ENCODE data around the gene ANO4.

Gene ANO4

GRCh38 chr12:101077791-101078528 is 283.4 kb downstream of the ANO4 start:
- ATAC-seq = peak; percentile 33; the same call in 1 of the 3 replicates
- TF ChIP-seq CSRNP3 (CRISPR knock-in tag; IDR thresholded peaks at IDR 0.05) = no peak
- TF ChIP-seq PATZ1 (CRISPR knock-in tag; IDR thresholded peaks at IDR 0.05; ENCODE audit: borderline replicate concordance) = no peak
- TF ChIP-seq ZNF8 (CRISPR knock-in tag; IDR thresholded peaks at IDR 0.05) = no peak
- no peak for TF ChIP-seq ZC3H10 (CRISPR knock-in tag; IDR thresholded peaks at IDR 0.05)
- TF ChIP-seq TSHZ2 (CRISPR knock-in tag; IDR thresholded peaks at IDR 0.05) = no peak
- no peak for TF ChIP-seq TCF4 (CRISPR knock-in tag; IDR thresholded peaks at IDR 0.05; ENCODE audit: borderline replicate concordance)
- TF ChIP-seq SNAI2 (CRISPR knock-in tag; IDR thresholded peaks at IDR 0.05) = no peak
- no peak for TF ChIP-seq ISL1 (CRISPR knock-in tag; IDR thresholded peaks at IDR 0.05)
- no peak for TF ChIP-seq ZNF70 (CRISPR knock-in tag; IDR thresholded peaks at IDR 0.05)
- TF ChIP-seq RARB (CRISPR knock-in tag; IDR thresholded peaks at IDR 0.05) = no peak
- TF ChIP-seq CREB5 (CRISPR knock-in tag; IDR thresholded peaks at IDR 0.05; ENCODE audit: low read depth) = no peak
- TF ChIP-seq ZNF565 (CRISPR knock-in tag; conservative IDR thresholded peaks at IDR 0.05; ENCODE audit: low read depth) = no peak
- TF ChIP-seq GLIS3 (CRISPR knock-in tag; IDR thresholded peaks at IDR 0.05) = no peak
- no peak for TF ChIP-seq PPARA (CRISPR knock-in tag; IDR thresholded peaks at IDR 0.05; ENCODE audit: borderline replicate concordance)
- no peak for TF ChIP-seq TOX (CRISPR knock-in tag; IDR thresholded peaks at IDR 0.05; ENCODE audit: borderline replicate concordance)
- TF ChIP-seq OSR1 (CRISPR knock-in tag; IDR thresholded peaks at IDR 0.05) = no peak
- no peak for TF ChIP-seq ZFP30 (CRISPR knock-in tag; IDR thresholded peaks at IDR 0.05)
- TF ChIP-seq BACH2 (CRISPR knock-in tag; IDR thresholded peaks at IDR 0.05; ENCODE audit: borderline replicate concordance) = no peak
- no peak for TF ChIP-seq POU6F1 (CRISPR knock-in tag; IDR thresholded peaks at IDR 0.05; ENCODE audit: borderline replicate concordance, low read depth)
- no peak for TF ChIP-seq ZFP3 (CRISPR knock-in tag; IDR thresholded peaks at IDR 0.05)

- ATAC-seq = peak; percentile 11; the same call in 1 of the 3 replicates
- TF ChIP-seq ZC3H10 (CRISPR knock-in tag; IDR thresholded peaks at IDR 0.05) (no peak), ARNTL (CRISPR knock-in tag; IDR thresholded peaks at IDR 0.05; ENCODE audit: borderline replicate concordance, low read depth) (no peak), TSHZ2 (CRISPR knock-in tag; IDR thresholded peaks at IDR 0.05) (no peak), TCF4 (CRISPR knock-in tag; IDR thresholded peaks at IDR 0.05; ENCODE audit: borderline replicate concordance) (no peak), PATZ1 (CRISPR knock-in tag; IDR thresholded peaks at IDR 0.05; ENCODE audit: borderline replicate concordance) (no peak), ZFP3 (CRISPR knock-in tag; IDR thresholded peaks at IDR 0.05) (no peak), RARB (CRISPR knock-in tag; IDR thresholded peaks at IDR 0.05) (no peak), ZNF565 (CRISPR knock-in tag; conservative IDR thresholded peaks at IDR 0.05; ENCODE audit: low read depth) (no peak), GLIS3 (CRISPR knock-in tag; IDR thresholded peaks at IDR 0.05) (no peak), POU6F1 (CRISPR knock-in tag; IDR thresholded peaks at IDR 0.05; ENCODE audit: borderline replicate concordance, low read depth) (no peak)
These were observed 284.1 kb downstream of the ANO4 start for GRCh38 chr12:101078536-101079285.
